Endothelial cell (in vitro differentiated cells): Measurements from ENCODE around the gene HUS1B. TPM values are rescaled to one million over a fixed set of nuclear protein-coding genes. Genes with fewer than 3 reads are reported as not detected.

Experiments used
- DNase-seq: peaks from one replicate; pipeline ENCODE4 v3.0.0; 2021; ENCODE audit warnings: low spot score
- H3K27ac Mint-ChIP-seq: one replicate; pipeline ENCODE4 v1.8.0; 2021; ENCODE audit warnings: mixed read lengths, inconsistent platforms; ENCODE audit not compliant: unreplicated experiment
- H3K27me3 Mint-ChIP-seq: one replicate; pipeline ENCODE4 v1.8.0; 2021; ENCODE audit warnings: mild to moderate bottlenecking, moderate library complexity, mixed read lengths, inconsistent platforms; ENCODE audit not compliant: unreplicated experiment
- H3K36me3 Mint-ChIP-seq: one replicate; pipeline ENCODE4 v1.8.0; 2021; ENCODE audit warnings: mild to moderate bottlenecking, low read depth, mixed read lengths, inconsistent platforms; ENCODE audit not compliant: unreplicated experiment
- H3K4me1 Mint-ChIP-seq: one replicate; pipeline ENCODE4 v1.8.0; 2021; ENCODE audit warnings: mild to moderate bottlenecking, mixed read lengths, inconsistent platforms; ENCODE audit not compliant: unreplicated experiment
- H3K4me3 Mint-ChIP-seq: one replicate; pipeline ENCODE4 v1.8.0; 2021; ENCODE audit warnings: mild to moderate bottlenecking, mixed read lengths, inconsistent platforms; ENCODE audit not compliant: unreplicated experiment
- H3K9me3 Mint-ChIP-seq: one replicate; pipeline ENCODE4 v1.8.0; 2021; ENCODE audit warnings: mixed read lengths, inconsistent platforms; ENCODE audit not compliant: unreplicated experiment
- total RNA-seq: library from RNA; stranded (reverse); fragmentation: NEBNext Ultra II Directional; extraction: Animal tissue kit (Norgen Biotek cat#: 25700); gene quantifications from one replicate; pipeline ENCODE4 v1.2.1, GENCODE V29; 2021; ENCODE audit not compliant: unreplicated experiment
- TF ChIP-seq, protein P1 (sequence below): fragments of 200-600 bp; sonication (generic); IDR thresholded peaks from one replicate; pipeline ENCODE4 v1.5.0; 2021; ENCODE audit warnings: antibody characterized with exemption; ENCODE audit not compliant: unreplicated experiment

Gene HUS1B
- total RNA-seq, 1 donor from 2014 or later = 0.72 TPM

DNA sequence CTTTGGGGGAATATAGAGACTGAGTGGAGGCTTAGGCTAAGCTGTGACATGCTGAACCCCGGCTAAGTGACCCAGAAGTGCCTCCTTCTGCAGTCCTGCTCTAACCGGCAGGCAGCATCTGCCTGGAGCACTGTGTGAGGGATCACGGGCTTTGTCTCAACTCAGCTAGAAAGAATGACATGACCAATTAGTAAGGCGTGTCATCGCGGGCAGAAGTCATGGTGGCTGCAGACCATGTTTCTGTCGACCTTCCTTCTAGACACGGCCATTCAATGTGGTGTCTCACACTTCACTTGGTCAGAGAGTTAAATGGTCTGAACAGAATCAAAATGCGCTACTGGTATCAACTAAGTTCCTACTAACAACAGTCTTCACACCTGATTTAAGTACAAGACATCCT is 35.0 kb downstream of the HUS1B start:
- TF ChIP-seq, protein P1, sequence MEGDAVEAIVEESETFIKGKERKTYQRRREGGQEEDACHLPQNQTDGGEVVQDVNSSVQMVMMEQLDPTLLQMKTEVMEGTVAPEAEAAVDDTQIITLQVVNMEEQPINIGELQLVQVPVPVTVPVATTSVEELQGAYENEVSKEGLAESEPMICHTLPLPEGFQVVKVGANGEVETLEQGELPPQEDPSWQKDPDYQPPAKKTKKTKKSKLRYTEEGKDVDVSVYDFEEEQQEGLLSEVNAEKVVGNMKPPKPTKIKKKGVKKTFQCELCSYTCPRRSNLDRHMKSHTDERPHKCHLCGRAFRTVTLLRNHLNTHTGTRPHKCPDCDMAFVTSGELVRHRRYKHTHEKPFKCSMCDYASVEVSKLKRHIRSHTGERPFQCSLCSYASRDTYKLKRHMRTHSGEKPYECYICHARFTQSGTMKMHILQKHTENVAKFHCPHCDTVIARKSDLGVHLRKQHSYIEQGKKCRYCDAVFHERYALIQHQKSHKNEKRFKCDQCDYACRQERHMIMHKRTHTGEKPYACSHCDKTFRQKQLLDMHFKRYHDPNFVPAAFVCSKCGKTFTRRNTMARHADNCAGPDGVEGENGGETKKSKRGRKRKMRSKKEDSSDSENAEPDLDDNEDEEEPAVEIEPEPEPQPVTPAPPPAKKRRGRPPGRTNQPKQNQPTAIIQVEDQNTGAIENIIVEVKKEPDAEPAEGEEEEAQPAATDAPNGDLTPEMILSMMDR = no peak
- Mint-ChIP-seq H3K27ac (no peak overlapping the region), H3K4me3 (no peak overlapping the region), H3K4me1 (peaks cover 2% of the 10 kb centered on the region), H3K9me3 (no peaks in the 10 kb centered on the region), H3K27me3 (no peaks in the 10 kb centered on the region), H3K36me3 (peaks cover 13% of the 10 kb centered on the region)
- DNase-seq = no peak

DNA sequence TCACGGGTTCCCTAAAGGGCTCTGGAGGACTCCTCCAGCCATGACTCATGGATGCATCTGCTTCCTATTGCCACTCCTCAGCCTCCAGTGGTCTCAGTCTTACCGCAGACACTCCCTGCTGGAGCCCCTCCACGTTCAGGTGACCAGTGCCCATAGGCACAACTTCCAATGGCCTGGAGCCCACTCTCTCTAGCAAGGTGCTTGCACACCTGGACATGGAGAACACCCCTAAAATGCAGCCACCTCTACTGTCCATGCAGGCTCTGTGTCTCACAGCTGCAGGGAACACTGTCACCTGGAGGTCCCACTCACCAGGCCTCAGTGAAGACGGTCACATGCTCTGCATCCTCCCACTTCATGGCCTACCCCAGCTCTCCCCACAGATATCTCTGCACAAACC is 36.0 kb downstream of the HUS1B start:
- Mint-ChIP-seq H3K27me3 (no peaks in the 10 kb centered on the region), H3K27ac (no peak overlapping the region), H3K9me3 (no peaks in the 10 kb centered on the region), H3K36me3 (peaks cover 13% of the 10 kb centered on the region), H3K4me3 (no peak overlapping the region), H3K4me1 (peaks cover 2% of the 10 kb centered on the region)
- DNase-seq = no peak
- TF ChIP-seq, protein P1 = no peak

DNA sequence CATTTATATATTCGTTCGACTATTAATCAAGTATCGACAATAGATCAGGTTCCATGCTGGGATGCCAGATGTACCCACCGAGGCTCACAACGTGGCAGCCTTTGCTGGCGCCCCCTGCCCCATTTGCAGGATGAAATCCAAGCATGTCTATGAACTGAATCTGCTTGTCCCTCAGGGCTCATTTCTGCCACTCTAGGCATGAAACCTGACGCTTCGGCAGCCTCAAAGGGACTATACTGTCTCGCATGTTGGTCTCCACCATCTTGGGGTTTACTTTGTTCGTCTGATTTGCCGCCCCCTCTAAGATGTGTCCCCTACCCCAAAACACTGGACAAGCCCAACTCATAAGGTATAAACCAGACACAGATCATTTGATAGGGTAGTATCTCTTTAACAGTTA is 36.7 kb downstream of the HUS1B start:
- Mint-ChIP-seq H3K27ac (no peak overlapping the region), H3K4me3 (no peak overlapping the region), H3K4me1 (peaks cover 2% of the 10 kb centered on the region), H3K36me3 (peaks cover 15% of the 10 kb centered on the region), H3K9me3 (no peaks in the 10 kb centered on the region), H3K27me3 (no peaks in the 10 kb centered on the region)
- TF ChIP-seq, protein P1 = no peak
- DNase-seq = no peak

DNA sequence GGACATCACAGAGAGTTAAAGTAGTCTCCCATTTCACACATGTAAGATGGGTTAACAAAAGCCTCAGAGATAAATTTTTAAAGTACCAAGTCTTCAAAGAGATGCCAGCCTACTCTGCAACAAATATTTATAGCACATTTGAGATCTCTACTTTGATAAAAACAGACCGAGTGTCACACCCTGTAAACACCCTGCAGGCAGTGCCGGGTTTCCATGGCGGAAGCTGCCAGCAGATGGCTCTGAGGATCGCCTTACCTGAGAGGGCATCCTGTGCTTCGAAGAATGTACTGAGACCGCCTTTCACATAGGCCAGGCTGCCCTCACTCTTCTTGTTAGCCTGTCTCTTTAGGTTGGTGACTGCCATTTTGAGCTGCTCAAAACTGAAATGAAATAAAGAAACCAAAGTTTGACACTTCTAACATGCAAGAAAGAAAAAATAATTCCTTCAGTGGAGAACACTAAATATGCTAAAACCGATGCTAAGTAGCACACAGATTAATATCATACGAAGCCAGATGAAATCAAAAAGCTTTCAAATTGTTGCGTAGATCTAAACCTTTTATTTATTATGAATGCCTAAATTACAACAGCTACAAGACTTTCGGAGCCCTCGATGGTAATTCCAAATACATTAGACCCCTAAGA is 39.3 kb downstream of the HUS1B start:
- Mint-ChIP-seq H3K36me3 (peaks cover 16% of the 10 kb centered on the region), H3K27ac (no peak overlapping the region)
- TF ChIP-seq, protein P1 = no peak

DNA sequence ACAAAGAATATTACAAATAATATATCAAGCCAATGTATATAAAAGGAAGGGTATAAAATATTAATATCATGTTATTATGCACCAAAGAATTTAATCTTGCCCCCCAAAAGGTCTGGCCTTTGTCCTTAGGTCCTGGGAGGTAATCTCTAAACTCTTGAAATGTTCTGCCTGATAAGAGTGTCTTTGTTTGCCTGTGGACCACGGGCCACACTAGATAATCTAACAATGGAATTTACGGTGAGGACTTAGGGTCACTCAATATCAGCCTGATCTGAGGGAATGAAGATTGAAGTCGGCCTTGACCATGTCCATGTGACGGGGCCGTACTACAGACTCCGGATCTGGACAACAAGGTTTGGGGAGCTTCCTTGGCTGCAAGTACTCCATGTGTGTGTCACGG is 42.9 kb downstream of the HUS1B start:
- Mint-ChIP-seq H3K36me3 (peaks cover 13% of the 10 kb centered on the region), H3K27me3 (no peaks in the 10 kb centered on the region), H3K27ac (no peak overlapping the region), H3K9me3 (no peaks in the 10 kb centered on the region), H3K4me3 (no peak overlapping the region), H3K4me1 (peaks cover 33% of the 10 kb centered on the region)
- no peak for DNase-seq
- TF ChIP-seq, protein P1 = no peak

More for the DNA sequence above, 39.3 kb downstream of the HUS1B start:
- Mint-ChIP-seq H3K4me1 (peaks cover 16% of the 10 kb centered on the region), H3K9me3 (no peaks in the 10 kb centered on the region), H3K27me3 (no peaks in the 10 kb centered on the region), H3K4me3 (no peak overlapping the region)
- no peak for DNase-seq
